GM12891 (cell line): ENCODE results near the gene KLHL21.
A peak's percentile ranks its signal among the peaks of the same experiment; 100 is the strongest.

Experiments
- PAX5 ChIP-seq: IDR thresholded peaks from 2 replicates; pipeline ENCODE4 v1.6.1; 2011; ENCODE audit warnings: low read length, moderate library complexity, mild to moderate bottlenecking; ENCODE audit not compliant: insufficient read depth, severe bottlenecking
- POLR2A ChIP-seq: IDR thresholded peaks from 2 replicates; pipeline ENCODE4 v1.6.1; 2011; ENCODE audit warnings: low read depth, low read length, control low read depth
- POLR2AphosphoS5 ChIP-seq: IDR thresholded peaks from 2 replicates; pipeline ENCODE4 v1.6.1; 2011; ENCODE audit warnings: low read depth, low read length, control low read depth

DNA sequence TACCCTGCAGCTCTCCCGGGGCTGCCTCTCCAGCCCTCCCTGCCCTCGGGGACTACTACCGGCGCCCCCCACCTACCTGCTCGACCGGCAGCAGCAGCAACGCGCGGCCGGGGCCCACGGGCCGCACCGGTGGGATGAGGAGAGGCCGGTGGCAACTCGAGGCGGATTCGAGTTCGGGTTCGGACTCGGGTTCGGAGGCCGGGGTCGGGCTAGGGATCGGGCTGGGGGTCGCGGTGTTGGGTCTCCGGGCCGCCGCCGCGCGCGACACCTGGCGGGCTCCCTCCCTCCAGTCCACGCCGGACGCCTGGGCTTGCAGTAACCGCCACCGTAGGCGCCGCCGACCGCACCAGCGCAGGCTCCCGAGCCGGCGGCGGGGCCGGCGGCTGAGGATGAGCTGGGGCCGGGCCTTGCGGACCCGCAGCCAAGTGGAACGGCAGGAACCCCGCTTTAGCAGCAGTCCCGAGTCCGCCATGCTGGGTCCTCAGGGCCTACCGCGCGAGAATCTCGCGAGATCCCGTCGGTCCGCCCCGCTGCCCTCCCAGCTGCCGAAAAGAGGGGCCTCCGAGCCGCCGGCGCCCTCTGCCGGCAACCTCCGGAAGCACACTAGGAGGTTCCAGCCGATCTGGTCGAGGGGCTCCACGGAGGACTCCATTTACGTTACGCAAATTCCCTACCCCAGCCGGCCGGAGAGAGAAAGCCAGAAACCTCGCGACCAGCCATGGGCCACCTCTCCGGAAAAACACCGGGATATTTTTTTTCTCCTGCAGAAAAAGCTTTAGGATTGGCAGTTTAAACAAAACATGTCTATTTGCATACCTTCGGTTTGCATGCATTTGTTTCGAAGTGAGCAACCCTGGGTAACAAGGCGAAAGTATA, 48.4 kb downstream of the KLHL21 start, which contains the start of gene NOL9:
- TF ChIP-seq POLR2A (peak; percentile 83), POLR2AphosphoS5 (peak; percentile 74), PAX5 (peak; percentile 89)
